ENCODE measurements around the gene MAVS. TPM values are rescaled to one million over a fixed set of nuclear protein-coding genes. Genes with fewer than 3 reads are reported as not detected.

The MAVS gene
- total and polyA plus RNA-seq, 9 of the 15 experiments (the other 6 are each of a cell fraction or from before 2014, with no cell fraction given) = 1.6 to 22.0 (median 11.3) TPM

DNA sequence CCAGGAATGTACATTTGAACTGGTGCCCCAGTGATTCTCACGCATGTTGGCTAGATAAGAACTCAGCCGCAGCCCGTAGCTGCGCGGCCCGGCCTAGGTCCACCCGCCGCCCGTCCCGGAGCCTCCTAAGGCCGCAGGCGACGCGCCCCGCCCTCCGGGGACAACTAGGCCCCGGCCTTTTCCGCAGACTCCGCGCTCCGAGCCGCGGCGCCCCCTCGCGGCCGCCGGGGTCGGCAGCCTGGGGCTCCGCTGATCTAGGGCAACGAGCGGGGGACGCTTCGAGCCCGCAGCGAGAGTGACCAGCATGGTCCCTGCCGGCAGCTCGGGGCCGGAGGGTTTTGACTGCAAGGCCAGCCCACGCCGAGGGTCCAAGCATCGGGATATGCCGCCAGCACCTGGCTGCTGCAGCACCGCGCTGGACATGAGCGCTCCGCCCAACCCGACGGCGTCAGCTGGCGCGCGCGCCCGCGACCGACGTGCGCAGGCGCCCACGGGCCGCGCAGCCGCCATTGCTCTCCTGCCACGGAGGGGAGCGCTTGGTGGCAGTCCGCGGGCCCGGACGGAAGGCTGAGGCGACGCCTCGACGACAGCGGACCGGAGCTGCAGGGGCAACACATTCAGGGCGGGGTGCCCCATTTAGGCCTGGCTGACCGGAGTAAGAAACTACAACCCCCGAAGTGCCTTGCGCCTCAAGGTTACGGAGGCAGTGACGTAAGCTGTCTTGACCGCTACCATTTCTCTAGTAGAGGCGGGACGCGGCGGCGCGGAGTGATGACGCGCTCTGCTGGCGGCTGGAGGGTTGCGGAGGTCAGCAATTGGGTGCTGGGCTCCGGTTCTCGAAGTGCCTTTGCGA, 26.4 kb upstream of the MAVS start, which contains the start of gene AP5S1 (continued):
- TF ChIP-seq ESRRA (IDR thresholded peaks at IDR 0.05; ENCODE audit: borderline replicate concordance, low read depth) = peak; percentile 92
- peak; percentile 61; the same call in 1 of the 2 replicates for TF ChIP-seq ZNF592 (IDR thresholded peaks at IDR 0.05)
- TF ChIP-seq TCF7L2 (IDR thresholded peaks at IDR 0.05; ENCODE audit: low read depth, low read length) = no peak; the same call in 1 of the 2 replicates
- TF ChIP-seq MAFK (IDR thresholded peaks at IDR 0.05; ENCODE audit: low read length) = peak; percentile 44
- peak; percentile 10 to 37 for TF ChIP-seq E2F6 (IDR thresholded peaks at IDR 0.05; ENCODE audit: borderline replicate concordance in 1 of 2, extremely low read depth in 1 of 2, insufficient read depth in 1 of 2, insufficient read length in 1 of 2, low read depth in 1 of 2, low read length in 1 of 2, poor library complexity in 1 of 2, severe bottlenecking in 1 of 2)
- TF ChIP-seq TRIM28 (IDR thresholded peaks at IDR 0.05) = no peak; the same call in 1 of the 2 replicates
- peak; percentile 97 for TF ChIP-seq ZBTB12 (CRISPR knock-in tag; IDR thresholded peaks at IDR 0.05)
- no peak for TF ChIP-seq PTRF (tag; IDR thresholded peaks at IDR 0.05)
- no peak for TF ChIP-seq TSC22D4 (tag; IDR thresholded peaks at IDR 0.05)
- no peak for TF ChIP-seq ZNF778 (CRISPR knock-in tag; IDR thresholded peaks at IDR 0.05)
- peak; percentile 80; the same call in 1 of the 2 replicates for TF ChIP-seq BACH1 (tag; IDR thresholded peaks at IDR 0.05)
- TF ChIP-seq TAL1 (IDR thresholded peaks at IDR 0.05) = no peak
- TF ChIP-seq TEAD2 (tag; IDR thresholded peaks at IDR 0.05) = no peak
- TF ChIP-seq GATAD2B (IDR thresholded peaks at IDR 0.05; ENCODE audit: borderline replicate concordance) = 0 out of 2 replicates have a peak, but pooled peaks have one; percentile 55
- peak; percentile 60 for TF ChIP-seq SAP30 (IDR thresholded peaks at IDR 0.05; ENCODE audit: borderline replicate concordance, insufficient read depth, low read depth, low read length, poor library complexity, severe bottlenecking)
- no peak for TF ChIP-seq KLF16 (IDR thresholded peaks at IDR 0.05)
- TF ChIP-seq XRCC3 (IDR thresholded peaks at IDR 0.05) = no peak
- TF ChIP-seq HMG20A (CRISPR knock-in tag; conservative IDR thresholded peaks at IDR 0.05) = no peak
- TF ChIP-seq DNMT1 (IDR thresholded peaks at IDR 0.05) = no peak
- no peak for TF ChIP-seq COPS2 (conservative IDR thresholded peaks at IDR 0.05)
- peak; percentile 71 for TF ChIP-seq SMC3 (conservative IDR thresholded peaks at IDR 0.05; ENCODE audit: insufficient read depth, low read depth, low read length)
- TF ChIP-seq ZNF507 (tag; conservative IDR thresholded peaks at IDR 0.05) = no peak
